NB4 (cell line): Measurements from ENCODE around the gene EHMT2.

ENCODE experiments used
- CTCF ChIP-seq: IDR thresholded peaks from one replicate; pipeline ENCODE4 v1.5.1; 2012; ENCODE audit warnings: low read depth, low read length
- MAX ChIP-seq: IDR thresholded peaks from 2 replicates; pipeline ENCODE4 v1.6.1; 2011; ENCODE audit warnings: low read depth, low read length
- MYC ChIP-seq: IDR thresholded peaks from 2 replicates; pipeline ENCODE4 v1.6.1; 2011; ENCODE audit warnings: low read depth, low read length
- POLR2A ChIP-seq: IDR thresholded peaks from 2 replicates; pipeline ENCODE4 v1.6.1; 2011; ENCODE audit warnings: mild to moderate bottlenecking; ENCODE audit not compliant: insufficient read length; ENCODE audit errors: extremely low read depth

GRCh38 chr6:31878222-31878621, 19.3 kb downstream of the EHMT2 start:
- TF ChIP-seq MAX (no peak), CTCF (no peak), POLR2A (no peak), MYC (no peak)
